OCI-LY1 (cell line): ENCODE measurements around the gene FBXO3.

ENCODE experiments used
- H2AFZ ChIP-seq: fragments of 200-600 bp; sonication (generic), shearing (Covaris generic); 2 replicates; pipeline ENCODE4 v1.6.0; 2014; ENCODE audit warnings: antibody characterized with exemption, mild to moderate bottlenecking, low read length
- H3F3A ChIP-seq: fragments of 200-600 bp; sonication (generic), shearing (Covaris generic); 2 replicates; pipeline ENCODE4 v1.6.0; 2014; ENCODE audit warnings: mild to moderate bottlenecking, antibody characterized with exemption, low read length, moderate library complexity; ENCODE audit not compliant: insufficient read depth
- H3K27ac ChIP-seq: fragments of 200-600 bp; sonication (generic); 2 replicates; pipeline ENCODE4 v1.5.1; 2014; ENCODE audit warnings: low read length, mixed run types, mild to moderate bottlenecking, low read depth; ENCODE audit not compliant: poor library complexity, severe bottlenecking
- H3K27me3 ChIP-seq: fragments of 200-600 bp; sonication (generic); 2 replicates; pipeline ENCODE4 v1.6.0; 2014; ENCODE audit warnings: antibody characterized with exemption, mild to moderate bottlenecking, low read length, moderate library complexity; ENCODE audit not compliant: insufficient read depth
- H3K36me3 ChIP-seq: fragments of 200-600 bp; sonication (generic); 2 replicates; pipeline ENCODE4 v1.6.1; 2014; ENCODE audit warnings: mild to moderate bottlenecking, antibody characterized with exemption, low read length, moderate library complexity, mixed read lengths; ENCODE audit not compliant: insufficient read depth
- H3K4me1 ChIP-seq: fragments of 200-600 bp; sonication (generic); 2 replicates; pipeline ENCODE4 v1.5.1; 2014; ENCODE audit warnings: mild to moderate bottlenecking, low read length, moderate library complexity; ENCODE audit not compliant: insufficient read depth, severe bottlenecking
- H3K4me2 ChIP-seq: fragments of 200-600 bp; sonication (generic), shearing (Covaris generic); 2 replicates; pipeline ENCODE4 v1.6.1; 2014; ENCODE audit warnings: low read length
- H3K4me3 ChIP-seq: fragments of 200-600 bp; sonication (generic); 2 replicates; pipeline ENCODE4 v1.5.1; 2014; ENCODE audit warnings: low read length, low read depth, mild to moderate bottlenecking, mixed read lengths; ENCODE audit not compliant: poor library complexity, severe bottlenecking
- H3K79me2 ChIP-seq: fragments of 200-600 bp; shearing (Covaris generic); 2 replicates; pipeline ENCODE4 v1.6.1; 2016; ENCODE audit warnings: mixed run types, low read length, mixed read lengths; ENCODE audit not compliant: insufficient read depth
- H3K9ac ChIP-seq: fragments of 200-600 bp; sonication (generic), shearing (Covaris generic); 2 replicates; pipeline ENCODE4 v1.6.1; 2014; ENCODE audit warnings: mild to moderate bottlenecking, low read length, mixed read lengths
- H3K9me2 ChIP-seq: fragments of 200-600 bp; sonication (generic), shearing (Covaris generic); 2 replicates; pipeline ENCODE4 v1.6.1; 2014; ENCODE audit warnings: low read depth, mild to moderate bottlenecking, low read length, mixed read lengths
- H3K9me3 ChIP-seq: fragments of 200-600 bp; shearing (Covaris generic); 2 replicates; pipeline ENCODE4 v1.6.1; 2014; ENCODE audit warnings: low read length, mixed read lengths
- H4K20me1 ChIP-seq: fragments of 200-600 bp; sonication (generic), shearing (Covaris generic); 2 replicates; pipeline ENCODE4 v1.6.0; 2016; ENCODE audit warnings: mild to moderate bottlenecking, low read length; ENCODE audit not compliant: insufficient read depth
- CTCF ChIP-seq: fragments of 200-600 bp; sonication (generic), shearing (Covaris generic); IDR thresholded peaks from 2 replicates; pipeline ENCODE4 v1.5.1; 2017; ENCODE audit warnings: mild to moderate bottlenecking, antibody characterized with exemption, low read length, moderate library complexity, mixed read lengths
- EZH2 ChIP-seq: fragments of 200-600 bp; sonication (generic), shearing (Covaris generic); IDR thresholded peaks from 2 replicates; pipeline ENCODE4 v1.8.0; 2017; ENCODE audit warnings: borderline replicate concordance, mixed run types, mild to moderate bottlenecking, antibody characterized with exemption, low read length, moderate library complexity, mixed read lengths

The FBXO3 gene

GRCh38 chr11:33694346-33695050, 79.8 kb downstream of the FBXO3 start:
- no peaks in the 10 kb centered on the region for H4K20me1 ChIP-seq
- TF ChIP-seq CTCF (no peak), EZH2 (no peak)
- peaks cover 7% of the 10 kb centered on the region for H3K4me1 ChIP-seq
- H3K79me2 ChIP-seq = no peaks in the 10 kb centered on the region
- no peak overlapping the region for H3K27ac ChIP-seq
- 0 out of 2 replicates have a peak, but pooled peaks cover 4% of the 10 kb centered on the region for H3K27me3 ChIP-seq
- H3K4me3 ChIP-seq = no peak overlapping the region
- no peak overlapping the region for H2AFZ ChIP-seq
- no peaks in the 10 kb centered on the region for H3F3A ChIP-seq
- H3K9me3 ChIP-seq = no peaks in the 10 kb centered on the region
- H3K36me3 ChIP-seq = no peaks in the 10 kb centered on the region
- no peak overlapping the region for H3K9ac ChIP-seq
- H3K4me2 ChIP-seq = no peak overlapping the region
- H3K9me2 ChIP-seq = no peaks in the 10 kb centered on the region

GRCh38 chr11:33692541-33692940, 81.8 kb downstream of the FBXO3 start:
- no peak overlapping the region for H3K27ac ChIP-seq
- no peak for TF ChIP-seq EZH2
- TF ChIP-seq CTCF = no peak
- H3K9ac ChIP-seq = no peak overlapping the region
- no peak overlapping the region for H3K4me3 ChIP-seq
- H3K4me2 ChIP-seq = no peak overlapping the region
- no peaks in the 10 kb centered on the region for H3K36me3 ChIP-seq
- no peaks in the 10 kb centered on the region for H3K79me2 ChIP-seq
- H3F3A ChIP-seq = no peaks in the 10 kb centered on the region
- H3K9me2 ChIP-seq = no peaks in the 10 kb centered on the region
- H3K4me1 ChIP-seq = peaks cover 7% of the 10 kb centered on the region
- no peaks in the 10 kb centered on the region for H4K20me1 ChIP-seq
- no peaks in the 10 kb centered on the region for H3K9me3 ChIP-seq
- no peaks in the 10 kb centered on the region for H3K27me3 ChIP-seq
- no peak overlapping the region for H2AFZ ChIP-seq

- Histone ChIP-seq H3K9me3 (no peaks in the 10 kb centered on the region), H3K9ac (no peak overlapping the region), H3K9me2 (no peaks in the 10 kb centered on the region), H3K4me1 (peaks cover 7% of the 10 kb centered on the region), H3K27ac (no peak overlapping the region), H4K20me1 (no peaks in the 10 kb centered on the region), H3K27me3 (no peaks in the 10 kb centered on the region), H3F3A (no peaks in the 10 kb centered on the region), H3K4me2 (no peak overlapping the region), H3K36me3 (no peaks in the 10 kb centered on the region), H3K4me3 (no peak overlapping the region), H2AFZ (no peak overlapping the region), H3K79me2 (no peaks in the 10 kb centered on the region)
- no peak for TF ChIP-seq CTCF
- TF ChIP-seq EZH2 = no peak
These were observed 82.3 kb downstream of the FBXO3 start for GRCh38 chr11:33692013-33692504.
